ENCODE measurements around the gene SLC32A1.

- TF ChIP-seq, protein P1, sequence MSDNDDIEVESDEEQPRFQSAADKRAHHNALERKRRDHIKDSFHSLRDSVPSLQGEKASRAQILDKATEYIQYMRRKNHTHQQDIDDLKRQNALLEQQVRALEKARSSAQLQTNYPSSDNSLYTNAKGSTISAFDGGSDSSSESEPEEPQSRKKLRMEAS (IDR thresholded peaks at IDR 0.05; ENCODE audit: low read depth, low read length): no peak
- TF ChIP-seq CTCF (IDR thresholded peaks at IDR 0.05; ENCODE audit: low read depth, low read length): no peak
Observed at GRCh38 chr20:38700141-38700540, 24.1 kb upstream of the SLC32A1 start.

Measured in NB4 (cell line).